HepG2 (cell line): ENCODE measurements around the gene SSH3. TPM values are rescaled to one million over a fixed set of nuclear protein-coding genes. Genes with fewer than 3 reads are reported as not detected.

Source experiments
- ATF5 ChIP-seq: sonication (generic); formaldehyde crosslinking; IDR thresholded peaks from 2 replicates; pipeline ENCODE4 v1.4.0; 2020; ENCODE audit warnings: mild to moderate bottlenecking, low read depth, missing genetic modification reagents
- ATF7-NPFF ChIP-seq: sonication (generic); formaldehyde crosslinking; IDR thresholded peaks from 2 replicates; pipeline ENCODE4 v1.8.1; 2023; ENCODE audit warnings: mild to moderate bottlenecking, low read depth, missing genetic modification reagents, moderate library complexity
- BCL6 ChIP-seq: IDR thresholded peaks from 2 replicates; pipeline ENCODE4 v1.6.1; 2016; ENCODE audit warnings: missing genetic modification reagents, missing compliant biosample characterization
- BORCS8-MEF2B ChIP-seq: sonication (generic); formaldehyde crosslinking; IDR thresholded peaks from 2 replicates; pipeline ENCODE4 v1.8.0; 2022; ENCODE audit warnings: mild to moderate bottlenecking, missing genetic modification reagents
- FOXA3 ChIP-seq: IDR thresholded peaks from 2 replicates; pipeline ENCODE4 v1.6.1; 2016; ENCODE audit warnings: missing genetic modification reagents, missing compliant biosample characterization
- GATAD2A ChIP-seq: IDR thresholded peaks from 2 replicates; pipeline ENCODE4 v1.6.1; 2016
- HNRNPL ChIP-seq: fragments of 200-400 bp; formaldehyde crosslinking; IDR thresholded peaks from 2 replicates; pipeline ENCODE4 v1.6.1; 2017; ENCODE audit warnings: mild to moderate bottlenecking, low read depth, low read length
- ISX ChIP-seq: sonication (generic); formaldehyde crosslinking; conservative IDR thresholded peaks from 2 replicates; pipeline ENCODE4 v1.5.0; 2020; ENCODE audit warnings: missing genetic modification reagents
- MYPOP ChIP-seq: sonication (generic); formaldehyde crosslinking; IDR thresholded peaks from 2 replicates; pipeline ENCODE4 v1.8.1; 2023; ENCODE audit warnings: mild to moderate bottlenecking, moderate library complexity, missing genetic modification reagents
- NONO ChIP-seq, 2 experiments: fragments of 450-650 bp in 1 of 2; sonication (generic) in 1 of 2; formaldehyde crosslinking in 1 of 2; IDR thresholded peaks in 1 of 2; conservative IDR thresholded peaks in 1 of 2; 2 replicates each; pipeline versions ENCODE4 v1.6.1 to v1.8.0; 2017 to 2022; ENCODE audit warnings: mild to moderate bottlenecking in 1 of 2, missing genetic modification reagents in 1 of 2, moderate library complexity in 1 of 2
- NR1H2 ChIP-seq: sonication (generic); formaldehyde crosslinking; IDR thresholded peaks from 2 replicates; pipeline ENCODE4 v1.8.1; 2022; ENCODE audit warnings: low read depth, missing genetic modification reagents, borderline replicate concordance
- POGK ChIP-seq: sonication (generic); formaldehyde crosslinking; conservative IDR thresholded peaks from 2 replicates; pipeline ENCODE4 v1.8.0; 2022; ENCODE audit warnings: mild to moderate bottlenecking, moderate library complexity, missing genetic modification reagents
- POLR2A ChIP-seq, 2 experiments: IDR thresholded peaks; 2 replicates each; pipeline ENCODE4 v1.6.1; 2011; ENCODE audit warnings: low read depth in 2 of 2, low read length in 2 of 2, mild to moderate bottlenecking in 1 of 2, moderate library complexity in 1 of 2; ENCODE audit not compliant: insufficient read depth in 1 of 2
- ZMYM3 ChIP-seq: sonication (generic); formaldehyde crosslinking; IDR thresholded peaks from 2 replicates; pipeline ENCODE4 v1.5.1; 2020; ENCODE audit warnings: mild to moderate bottlenecking, missing genetic modification reagents
- ZNF253 ChIP-seq: sonication (generic); formaldehyde crosslinking; IDR thresholded peaks from 2 replicates; pipeline ENCODE4 v1.8.0; 2022; ENCODE audit warnings: mild to moderate bottlenecking, missing genetic modification reagents, borderline replicate concordance
- ZNF281 ChIP-seq: sonication (generic); formaldehyde crosslinking; IDR thresholded peaks from 2 replicates; pipeline ENCODE4 v1.4.0; 2020; ENCODE audit warnings: missing genetic modification reagents, borderline replicate concordance
- ZNF367 ChIP-seq: sonication (generic); formaldehyde crosslinking; IDR thresholded peaks from 2 replicates; pipeline ENCODE4 v1.4.0; 2020; ENCODE audit warnings: missing genetic modification reagents, borderline replicate concordance
- ZNF382 ChIP-seq: sonication (generic); formaldehyde crosslinking; IDR thresholded peaks from 2 replicates; pipeline ENCODE4 v1.5.0; 2020; ENCODE audit warnings: missing genetic modification reagents, mild to moderate bottlenecking, borderline replicate concordance
- ZNF432 ChIP-seq: sonication (generic); formaldehyde crosslinking; IDR thresholded peaks from 2 replicates; pipeline ENCODE4 v1.5.0; 2020; ENCODE audit warnings: missing genetic modification reagents, mild to moderate bottlenecking, borderline replicate concordance
- ZNF749 ChIP-seq: sonication (generic); formaldehyde crosslinking; IDR thresholded peaks from 2 replicates; pipeline ENCODE4 v1.8.0; 2022; ENCODE audit warnings: mild to moderate bottlenecking, missing genetic modification reagents, moderate library complexity, borderline replicate concordance
- ZUFSP ChIP-seq: sonication (generic); formaldehyde crosslinking; IDR thresholded peaks from 2 replicates; pipeline ENCODE4 v1.9.0; 2021; ENCODE audit warnings: missing genetic modification reagents, mild to moderate bottlenecking, borderline replicate concordance
- polyA plus RNA-seq, 8 experiments: library from polyadenylated mRNA; depleted of rRNA in 3 of 8; stranded (reverse) in 7 of 8; unstranded in 1 of 8; fragments of >200 nt; fragmentation: Illumina TruSeq in 4 of 8; extraction: Trizol in 4 of 8; gene quantifications; 2 replicates each; pipeline versions ENCODE4 v1.2.1 to v1.2.3, GENCODE V29; 2011 to 2016; ENCODE audit warnings: low read depth in 4 of 8, missing spikeins in 1 of 8, mixed read lengths in 1 of 8; ENCODE audit not compliant: insufficient read depth in 1 of 8
- total RNA-seq, 5 experiments: library from RNA; depleted of rRNA; stranded (reverse); fragments of >200 nt; fragmentation: Illumina TruSeq; extraction: Trizol; gene quantifications; 2 replicates each; pipeline ENCODE4 v1.2.3, GENCODE V29; 2016; ENCODE audit warnings: low read depth in 1 of 5

Gene SSH3
- total and polyA plus RNA-seq, 2 of the 13 experiments (the other 11 are each of a cell fraction or from before 2014, with no cell fraction given), result 12.4 to 18.8 TPM

GRCh38 chr11:67353317-67354074 lies 50.2 kb downstream of the SSH3 start, which contains the start of gene POLD4 (continued):
- TF ChIP-seq ZNF382 (CRISPR knock-in tag) (no peak), HNRNPL (peak; percentile 94), POLR2A (IDR thresholded peaks at IDR 0.05; ENCODE audit: insufficient read depth in 1 of 2, low read depth in 2 of 2, low read length in 2 of 2) (peak; percentile 68 to 85), MYPOP (CRISPR knock-in tag) (no peak), POGK (CRISPR knock-in tag) (no peak), ZNF281 (CRISPR knock-in tag) (peak; percentile 83; the same call in 1 of the 2 replicates), NONO (IDR thresholded peaks at IDR 0.05) (no peak), NONO (CRISPR knock-in tag; conservative IDR thresholded peaks at IDR 0.05) (no peak), BCL6 (no peak; the same call in 1 of the 2 replicates), ZNF749 (CRISPR knock-in tag) (0 out of 2 replicates have a peak, but pooled peaks have one; percentile 49), ATF7-NPFF (no peak), BORCS8-MEF2B (CRISPR knock-in tag) (no peak), ISX (CRISPR knock-in tag) (0 out of 2 replicates have a peak, but pooled peaks have one; percentile 44), ZNF253 (CRISPR knock-in tag) (0 out of 2 replicates have a peak, but pooled peaks have one; percentile 57), FOXA3 (no peak), ZNF432 (CRISPR knock-in tag) (no peak), ZMYM3 (CRISPR knock-in tag) (0 out of 2 replicates have a peak, but pooled peaks have one; percentile 12), GATAD2A (no peak), NR1H2 (CRISPR knock-in tag) (no peak), ATF5 (CRISPR knock-in tag) (no peak), ZNF367 (no peak), ZUFSP (CRISPR knock-in tag) (no peak)
